K562 (cell line): ENCODE results near the gene KMT5B. TPM values are rescaled to one million over a fixed set of nuclear protein-coding genes. Genes with fewer than 3 reads are reported as not detected.

Experiments
- ARHGAP35 ChIP-seq: fragments of 450-650 bp; IDR thresholded peaks from 2 replicates; pipeline ENCODE4 v1.6.1; 2018; ENCODE audit not compliant: partially characterized antibody
- ARID1B ChIP-seq: fragments of 450-650 bp; IDR thresholded peaks from 2 replicates; pipeline ENCODE4 v1.6.1; 2016; ENCODE audit warnings: antibody characterized with exemption, mild to moderate bottlenecking, inconsistent platforms
- CBX3 ChIP-seq, 2 experiments: IDR thresholded peaks; 1 replicate in 1 of 2; 2 replicates in 1 of 2; pipeline ENCODE4 v1.6.1; 2012; ENCODE audit warnings: inconsistent platforms in 2 of 2, low read length in 2 of 2, borderline replicate concordance in 1 of 2, control low read depth in 1 of 2
- FOXA1 ChIP-seq: fragments of 450-650 bp; IDR thresholded peaks from 2 replicates; pipeline ENCODE4 v1.6.1; 2016; ENCODE audit warnings: mild to moderate bottlenecking, borderline replicate concordance
- FOXP4 ChIP-seq: sonication (generic); formaldehyde crosslinking; IDR thresholded peaks from 2 replicates; pipeline ENCODE4 v1.8.0; 2022; ENCODE audit warnings: mild to moderate bottlenecking, missing genetic modification reagents, borderline replicate concordance
- GATAD2A ChIP-seq: fragments of 450-650 bp; IDR thresholded peaks from 2 replicates; pipeline ENCODE4 v1.6.1; 2017
- HDAC1 ChIP-seq, 2 experiments: fragments of 450-650 bp; IDR thresholded peaks; 2 replicates each; pipeline ENCODE4 v1.6.1; 2016 to 2017; ENCODE audit warnings: inconsistent platforms in 1 of 2, mild to moderate bottlenecking in 1 of 2, moderate library complexity in 1 of 2
- JUND ChIP-seq, 2 experiments: IDR thresholded peaks; 2 replicates in 1 of 2; 3 replicates in 1 of 2; pipeline ENCODE4 v1.6.1; 2011; ENCODE audit warnings: borderline replicate concordance in 2 of 2, low read depth in 2 of 2, low read length in 2 of 2, improper control_type of control experiment in 1 of 2, missing biosample characterization in 1 of 2, missing genetic modification characterization in 1 of 2, missing genetic modification reagents in 1 of 2
- KAT2B ChIP-seq: IDR thresholded peaks from one replicate; pipeline ENCODE4 v1.6.1; 2012; ENCODE audit warnings: low read depth, mild to moderate bottlenecking, control low read depth, inconsistent platforms, low read length, moderate library complexity
- MAX ChIP-seq: sonication (generic); formaldehyde crosslinking; IDR thresholded peaks from 2 replicates; pipeline ENCODE4 v1.9.0; 2022; ENCODE audit warnings: mild to moderate bottlenecking, missing genetic modification reagents
- PBX2 ChIP-seq, 2 experiments: IDR thresholded peaks in 1 of 2; conservative IDR thresholded peaks in 1 of 2; 2 replicates each; pipeline ENCODE4 v1.6.1; 2016; ENCODE audit warnings: low read depth in 2 of 2, mild to moderate bottlenecking in 1 of 2, missing compliant biosample characterization in 1 of 2, missing genetic modification characterization in 1 of 2, moderate library complexity in 1 of 2
- RBFOX2 ChIP-seq: fragments of 200-400 bp; formaldehyde crosslinking; IDR thresholded peaks from 2 replicates; pipeline ENCODE4 v1.6.1; 2017; ENCODE audit warnings: low read depth, mild to moderate bottlenecking, low read length, moderate library complexity
- SRSF1 ChIP-seq: fragments of 200-400 bp; formaldehyde crosslinking; IDR thresholded peaks from 2 replicates; pipeline ENCODE4 v1.6.1; 2017; ENCODE audit warnings: mild to moderate bottlenecking, low read depth, low read length, moderate library complexity
- TAF1 ChIP-seq: IDR thresholded peaks from 2 replicates; pipeline ENCODE4 v1.6.1; 2011; ENCODE audit warnings: mild to moderate bottlenecking, low read length, moderate library complexity; ENCODE audit not compliant: insufficient read depth, control insufficient read depth, severe bottlenecking; ENCODE audit errors: extremely low read depth
- TOE1 ChIP-seq, 2 experiments: fragments of 450-650 bp in 1 of 2; sonication (generic) in 1 of 2; formaldehyde crosslinking in 1 of 2; IDR thresholded peaks; 2 replicates each; pipeline versions ENCODE4 v1.7.1 to v1.8.0; 2016 to 2022; ENCODE audit warnings: borderline replicate concordance in 2 of 2, mild to moderate bottlenecking in 2 of 2, antibody characterized with exemption in 1 of 2, inconsistent platforms in 1 of 2, low read depth in 1 of 2, missing genetic modification reagents in 1 of 2, moderate library complexity in 1 of 2
- ZBTB34 ChIP-seq: fragments of 250-450 bp; sonication (Bioruptor Pico); IDR thresholded peaks from 2 replicates; pipeline ENCODE4 v1.8.0; 2021; ENCODE audit warnings: mild to moderate bottlenecking, moderate library complexity
- polyA plus RNA-seq, 8 experiments: library from polyadenylated mRNA; depleted of rRNA in 4 of 8; stranded (reverse) in 5 of 8; unstranded in 3 of 8; fragments of >200 nt; fragmentation: Nextera tagmentation in 2 of 8; fragmentation: Illumina TruSeq in 1 of 8; extraction: Ambion mirVana in 2 of 8; extraction: Trizol in 1 of 8; gene quantifications; 2 replicates each; pipeline versions ENCODE4 v1.2.1 to v1.2.3, GENCODE V29; 2011 to 2014; ENCODE audit warnings: inconsistent platforms in 1 of 8, missing spikeins in 1 of 8
- total RNA-seq, 7 experiments: library from RNA; depleted of rRNA in 6 of 7; stranded (reverse); fragments of >200 nt in 6 of 7; fragmentation: Illumina TruSeq in 2 of 7; extraction: Trizol in 2 of 7; gene quantifications; 2 replicates each; pipeline versions ENCODE4 v1.2.1 to v1.2.3, GENCODE V29; 2011 to 2021; ENCODE audit warnings: low replicate concordance in 1 of 7

KMT5B gene
- total and polyA plus RNA-seq, 9 of the 15 experiments (the other 6 are each of a cell fraction or from before 2014, with no cell fraction given), result 7.3 to 27.3 (median 20.9) TPM

- TF ChIP-seq FOXP4 (CRISPR knock-in tag) (no peak), KAT2B (no peak), ARID1B (0 out of 2 replicates have a peak, but pooled peaks have one; percentile 31), TOE1 (IDR thresholded peaks at IDR 0.05; ENCODE audit: borderline replicate concordance) (no peak), TOE1 (CRISPR knock-in tag; IDR thresholded peaks at IDR 0.05; ENCODE audit: borderline replicate concordance, low read depth) (0 out of 2 replicates have a peak, but pooled peaks have one; percentile 25), HDAC1 (IDR thresholded peaks at IDR 0.05) (peak in 1 of 2 experiments; percentile 81; a peak in 2 of 4 replicates), MAX (peak; percentile 90), FOXA1 (peak; percentile 36; the same call in 1 of the 2 replicates), PBX2 (CRISPR knock-in tag; IDR thresholded peaks at IDR 0.05; ENCODE audit: low read depth) (no peak), PBX2 (tag; conservative IDR thresholded peaks at IDR 0.05; ENCODE audit: low read depth) (0 out of 2 replicates have a peak, but pooled peaks have one; percentile 21), TAF1 (peak; percentile 20), SRSF1 (no peak), GATAD2A (0 out of 2 replicates have a peak, but pooled peaks have one; percentile 32), RBFOX2 (peak; percentile 48), JUND (IDR thresholded peaks at IDR 0.05; ENCODE audit: borderline replicate concordance, low read depth, low read length) (0 out of 2 replicates have a peak, but pooled peaks have one; percentile 24), JUND (tag; IDR thresholded peaks at IDR 0.05; ENCODE audit: borderline replicate concordance, low read depth, low read length) (no peak; the same call in 2 of the 3 replicates), ARHGAP35 (no peak), CBX3 (IDR thresholded peaks at IDR 0.05; ENCODE audit: borderline replicate concordance in 1 of 2, low read length in 2 of 2) (peak in 1 of 2 experiments; percentile 38; a peak in 1 of 3 replicates), ZBTB34 (CRISPR knock-in tag) (no peak)
Observed at GRCh38 chr11:68146704-68147474, 66.2 kb downstream of the KMT5B start (continued).
